ENCODE data around the gene VPS13C.

VPS13C gene

DNA sequence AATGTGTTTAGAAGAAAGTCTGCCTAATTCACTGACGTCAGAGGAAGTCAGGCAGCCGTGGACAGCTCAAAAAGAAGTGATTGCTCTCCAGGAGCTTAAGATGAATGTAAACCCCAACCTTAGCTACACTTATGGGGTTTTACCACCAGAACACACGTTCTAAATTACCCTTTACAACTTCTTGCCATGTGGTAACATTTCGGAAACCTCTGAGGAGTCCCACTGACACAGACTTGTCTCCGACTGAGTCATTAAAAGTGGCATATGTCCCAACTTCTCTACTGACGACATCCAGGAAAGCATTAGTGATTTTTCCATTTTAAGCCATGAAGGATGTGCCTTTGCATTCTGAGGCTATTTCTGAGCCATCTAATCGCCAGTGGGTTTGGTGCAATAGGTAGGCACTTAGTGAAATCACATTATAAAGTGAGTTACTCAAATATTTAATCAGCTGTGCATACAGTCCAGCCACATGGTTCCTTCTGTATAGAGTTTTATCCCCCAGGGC is 38.9 kb upstream of the VPS13C start:
- Histone ChIP-seq H2AFZ (ENCODE audit: low read length) (no peak overlapping the region), H3K4me1 (ENCODE audit: insufficient read depth, low read length, poor library complexity, severe bottlenecking) (no peaks in the 10 kb centered on the region), H3K9ac (ENCODE audit: low read depth, low read length, poor library complexity, severe bottlenecking) (no peak overlapping the region), H3K36me3 (ENCODE audit: insufficient read depth, low read length) (no peaks in the 10 kb centered on the region), H3F3A (ENCODE audit: low read depth) (no peaks in the 10 kb centered on the region), H3K9me2 (replicated peaks; ENCODE audit: low read depth, low read length) (no peaks in the 10 kb centered on the region), H3K27me3 (ENCODE audit: insufficient read depth, low read length, poor library complexity, severe bottlenecking) (no peaks in the 10 kb centered on the region), H3K4me2 (ENCODE audit: low read depth, low read length, poor library complexity, severe bottlenecking) (no peak overlapping the region), H3K4me3 (ENCODE audit: low read length, poor library complexity, severe bottlenecking) (no peak overlapping the region), H4K20me1 (ENCODE audit: insufficient read depth, low read length, poor library complexity, severe bottlenecking) (no peaks in the 10 kb centered on the region), H3K9me3 (ENCODE audit: insufficient read depth, low read depth, low read length) (no peaks in the 10 kb centered on the region), H3K79me2 (ENCODE audit: insufficient read depth, low read length) (no peaks in the 10 kb centered on the region)
- TF ChIP-seq EZH2phosphoT487 (IDR thresholded peaks at IDR 0.05; ENCODE audit: borderline replicate concordance): no peak
- TF ChIP-seq, protein P1, sequence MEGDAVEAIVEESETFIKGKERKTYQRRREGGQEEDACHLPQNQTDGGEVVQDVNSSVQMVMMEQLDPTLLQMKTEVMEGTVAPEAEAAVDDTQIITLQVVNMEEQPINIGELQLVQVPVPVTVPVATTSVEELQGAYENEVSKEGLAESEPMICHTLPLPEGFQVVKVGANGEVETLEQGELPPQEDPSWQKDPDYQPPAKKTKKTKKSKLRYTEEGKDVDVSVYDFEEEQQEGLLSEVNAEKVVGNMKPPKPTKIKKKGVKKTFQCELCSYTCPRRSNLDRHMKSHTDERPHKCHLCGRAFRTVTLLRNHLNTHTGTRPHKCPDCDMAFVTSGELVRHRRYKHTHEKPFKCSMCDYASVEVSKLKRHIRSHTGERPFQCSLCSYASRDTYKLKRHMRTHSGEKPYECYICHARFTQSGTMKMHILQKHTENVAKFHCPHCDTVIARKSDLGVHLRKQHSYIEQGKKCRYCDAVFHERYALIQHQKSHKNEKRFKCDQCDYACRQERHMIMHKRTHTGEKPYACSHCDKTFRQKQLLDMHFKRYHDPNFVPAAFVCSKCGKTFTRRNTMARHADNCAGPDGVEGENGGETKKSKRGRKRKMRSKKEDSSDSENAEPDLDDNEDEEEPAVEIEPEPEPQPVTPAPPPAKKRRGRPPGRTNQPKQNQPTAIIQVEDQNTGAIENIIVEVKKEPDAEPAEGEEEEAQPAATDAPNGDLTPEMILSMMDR (conservative IDR thresholded peaks at IDR 0.05; ENCODE audit: low read length): no peak

- H3K9ac ChIP-seq (ENCODE audit: low read depth, low read length, poor library complexity, severe bottlenecking): no peak overlapping the region
- no peaks in the 10 kb centered on the region for H3K79me2 ChIP-seq (ENCODE audit: insufficient read depth, low read length)
- no peak overlapping the region for H2AFZ ChIP-seq (ENCODE audit: low read length)
- H4K20me1 ChIP-seq (ENCODE audit: insufficient read depth, low read length, poor library complexity, severe bottlenecking): no peaks in the 10 kb centered on the region
- no peaks in the 10 kb centered on the region for H3K9me3 ChIP-seq (ENCODE audit: insufficient read depth, low read depth, low read length)
- no peaks in the 10 kb centered on the region for H3K27me3 ChIP-seq (ENCODE audit: insufficient read depth, low read length, poor library complexity, severe bottlenecking)
- TF ChIP-seq, protein P1 (conservative IDR thresholded peaks at IDR 0.05; ENCODE audit: low read length): no peak
- no peak for TF ChIP-seq EZH2phosphoT487 (IDR thresholded peaks at IDR 0.05; ENCODE audit: borderline replicate concordance)
- H3F3A ChIP-seq (ENCODE audit: low read depth): no peaks in the 10 kb centered on the region
- H3K9me2 ChIP-seq (replicated peaks; ENCODE audit: low read depth, low read length): no peaks in the 10 kb centered on the region
- H3K4me2 ChIP-seq (ENCODE audit: low read depth, low read length, poor library complexity, severe bottlenecking): no peak overlapping the region
- no peak overlapping the region for H3K4me3 ChIP-seq (ENCODE audit: low read length, poor library complexity, severe bottlenecking)
- no peaks in the 10 kb centered on the region for H3K36me3 ChIP-seq (ENCODE audit: insufficient read depth, low read length)
- no peaks in the 10 kb centered on the region for H3K4me1 ChIP-seq (ENCODE audit: insufficient read depth, low read length, poor library complexity, severe bottlenecking)
Observed at GRCh38 chr15:62094388-62094787, 34.1 kb upstream of the VPS13C start.

DNA sequence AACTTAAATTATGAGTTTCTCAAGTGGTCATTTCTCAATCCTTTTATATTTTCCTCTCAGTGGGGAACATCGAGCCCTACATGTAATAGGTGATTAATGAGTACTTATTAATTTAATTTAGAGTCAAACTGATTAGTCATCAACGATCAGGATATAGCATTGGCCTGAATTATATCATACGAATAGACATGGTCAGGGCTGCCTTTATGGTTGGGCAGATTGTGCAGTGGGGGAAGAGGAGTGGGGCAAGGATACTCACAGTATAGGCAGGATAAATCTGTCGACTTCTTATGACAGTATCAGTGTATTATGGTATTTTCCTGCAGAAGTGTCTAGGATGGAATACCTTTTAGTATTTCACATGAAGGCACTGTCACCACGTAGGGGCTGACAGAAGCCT is 33.6 kb upstream of the VPS13C start:
- Histone ChIP-seq H3K9me2 (replicated peaks; ENCODE audit: low read depth, low read length) (no peaks in the 10 kb centered on the region), H3K4me1 (ENCODE audit: insufficient read depth, low read length, poor library complexity, severe bottlenecking) (no peaks in the 10 kb centered on the region), H3K4me3 (ENCODE audit: low read length, poor library complexity, severe bottlenecking) (no peak overlapping the region), H3K4me2 (ENCODE audit: low read depth, low read length, poor library complexity, severe bottlenecking) (no peak overlapping the region), H3K27me3 (ENCODE audit: insufficient read depth, low read length, poor library complexity, severe bottlenecking) (no peaks in the 10 kb centered on the region), H3K36me3 (ENCODE audit: insufficient read depth, low read length) (no peaks in the 10 kb centered on the region), H3K79me2 (ENCODE audit: insufficient read depth, low read length) (no peaks in the 10 kb centered on the region), H3F3A (ENCODE audit: low read depth) (no peaks in the 10 kb centered on the region), H2AFZ (ENCODE audit: low read length) (no peak overlapping the region), H3K9me3 (ENCODE audit: insufficient read depth, low read depth, low read length) (no peaks in the 10 kb centered on the region), H4K20me1 (ENCODE audit: insufficient read depth, low read length, poor library complexity, severe bottlenecking) (no peaks in the 10 kb centered on the region), H3K9ac (ENCODE audit: low read depth, low read length, poor library complexity, severe bottlenecking) (no peak overlapping the region)
- TF ChIP-seq, protein P1 (conservative IDR thresholded peaks at IDR 0.05; ENCODE audit: low read length): no peak
- no peak for TF ChIP-seq EZH2phosphoT487 (IDR thresholded peaks at IDR 0.05; ENCODE audit: borderline replicate concordance)
